LNCAP (cell line): Measurements from ENCODE around the gene LYPD6B.

Source experiments
- TF ChIP-seq, protein P1 (sequence below): fragments of 450-650 bp; IDR thresholded peaks from 2 replicates; pipeline ENCODE4 v1.5.1; 2017; ENCODE audit warnings: mild to moderate bottlenecking

The LYPD6B gene

DNA sequence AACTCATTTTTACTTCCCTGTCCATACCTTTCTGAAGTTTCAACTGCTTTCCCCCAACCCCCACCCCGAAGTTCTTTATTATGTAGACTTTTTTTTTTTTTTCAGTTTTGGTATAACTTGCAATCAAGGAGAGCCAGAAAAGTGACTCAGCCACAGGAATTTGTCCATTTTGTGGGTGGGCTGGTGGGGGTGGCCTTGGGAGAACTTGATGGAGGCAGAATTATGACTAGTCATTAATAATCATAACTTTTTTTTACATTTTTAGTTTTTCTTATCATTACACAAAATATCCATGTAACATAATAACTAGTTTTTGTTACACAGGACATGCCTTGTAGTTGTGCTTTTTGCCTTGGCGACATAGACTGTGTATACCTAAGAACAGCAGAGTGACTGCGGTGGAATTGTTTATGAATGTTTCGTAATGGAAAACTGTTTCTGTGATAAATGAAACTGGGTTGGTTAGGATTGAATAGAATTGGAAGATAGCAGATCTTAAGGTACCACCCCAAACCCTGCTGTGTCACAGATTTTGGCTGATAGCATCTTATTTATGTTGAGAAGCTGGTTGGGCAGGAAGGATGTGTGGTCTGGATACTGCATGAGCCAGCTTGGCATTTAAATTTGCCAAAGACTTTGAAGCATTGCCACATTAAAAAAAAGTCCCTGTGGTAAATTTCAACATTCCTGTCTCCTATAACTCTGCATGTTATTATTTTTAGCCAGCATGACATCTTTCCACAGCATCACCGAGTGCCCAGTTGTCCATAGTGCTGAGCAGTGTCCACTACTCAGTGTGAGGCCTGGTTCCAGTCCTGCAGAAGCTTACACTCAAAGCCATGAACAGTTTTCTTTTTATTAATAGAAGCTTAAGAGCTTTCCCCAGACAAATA is 30.7 kb downstream of the LYPD6B start:
- TF ChIP-seq, protein P1, sequence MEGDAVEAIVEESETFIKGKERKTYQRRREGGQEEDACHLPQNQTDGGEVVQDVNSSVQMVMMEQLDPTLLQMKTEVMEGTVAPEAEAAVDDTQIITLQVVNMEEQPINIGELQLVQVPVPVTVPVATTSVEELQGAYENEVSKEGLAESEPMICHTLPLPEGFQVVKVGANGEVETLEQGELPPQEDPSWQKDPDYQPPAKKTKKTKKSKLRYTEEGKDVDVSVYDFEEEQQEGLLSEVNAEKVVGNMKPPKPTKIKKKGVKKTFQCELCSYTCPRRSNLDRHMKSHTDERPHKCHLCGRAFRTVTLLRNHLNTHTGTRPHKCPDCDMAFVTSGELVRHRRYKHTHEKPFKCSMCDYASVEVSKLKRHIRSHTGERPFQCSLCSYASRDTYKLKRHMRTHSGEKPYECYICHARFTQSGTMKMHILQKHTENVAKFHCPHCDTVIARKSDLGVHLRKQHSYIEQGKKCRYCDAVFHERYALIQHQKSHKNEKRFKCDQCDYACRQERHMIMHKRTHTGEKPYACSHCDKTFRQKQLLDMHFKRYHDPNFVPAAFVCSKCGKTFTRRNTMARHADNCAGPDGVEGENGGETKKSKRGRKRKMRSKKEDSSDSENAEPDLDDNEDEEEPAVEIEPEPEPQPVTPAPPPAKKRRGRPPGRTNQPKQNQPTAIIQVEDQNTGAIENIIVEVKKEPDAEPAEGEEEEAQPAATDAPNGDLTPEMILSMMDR: no peak

DNA sequence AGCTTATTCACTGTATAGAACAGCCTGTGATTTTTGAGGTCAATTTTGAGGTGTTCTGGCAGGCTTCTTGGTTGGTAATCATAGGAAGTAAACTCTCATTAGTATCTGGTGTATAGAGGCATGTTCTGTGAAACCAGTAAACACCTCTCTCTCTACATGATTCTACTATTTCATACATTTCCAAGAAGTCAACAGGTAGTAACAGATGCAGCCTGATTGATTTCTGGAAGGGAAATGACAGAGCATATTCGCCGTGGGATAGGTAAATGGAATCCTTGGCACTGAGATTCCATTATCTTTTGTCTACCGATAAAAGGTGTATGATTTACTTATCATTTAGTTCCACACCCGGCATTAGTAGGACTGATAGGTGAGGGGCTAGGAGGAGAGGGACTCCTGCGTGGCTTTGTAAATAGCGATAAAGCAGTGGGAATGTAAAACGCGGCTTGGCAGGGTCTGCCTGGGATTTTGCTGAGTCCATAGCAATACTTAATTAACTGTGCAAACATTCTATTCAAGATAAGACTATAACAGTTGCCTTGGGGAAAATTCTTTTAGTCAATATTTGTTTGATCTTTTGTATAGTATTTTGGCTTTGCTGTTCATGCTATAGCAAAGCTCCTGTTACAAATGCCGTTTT is 32.3 kb downstream of the LYPD6B start:
- TF ChIP-seq, protein P1: no peak

DNA sequence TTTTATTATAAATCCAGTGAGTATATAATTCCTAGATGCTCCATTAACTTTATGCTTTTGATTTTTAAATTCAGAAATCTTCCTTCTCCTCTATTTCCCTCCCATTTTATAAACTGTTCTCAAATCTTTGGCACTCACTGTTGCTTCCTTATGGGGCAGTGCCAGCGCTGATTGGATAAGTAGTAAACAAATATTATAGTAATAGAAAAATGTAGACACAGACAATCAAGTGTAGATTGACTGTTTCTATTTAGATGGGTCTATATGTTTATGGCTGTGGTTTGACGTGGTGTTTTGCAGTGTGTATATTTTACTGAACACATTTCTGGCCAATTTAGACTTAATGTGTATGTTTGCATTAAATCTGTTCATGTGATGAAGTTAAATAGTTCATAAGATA is 36.6 kb downstream of the LYPD6B start:
- TF ChIP-seq, protein P1: no peak

DNA sequence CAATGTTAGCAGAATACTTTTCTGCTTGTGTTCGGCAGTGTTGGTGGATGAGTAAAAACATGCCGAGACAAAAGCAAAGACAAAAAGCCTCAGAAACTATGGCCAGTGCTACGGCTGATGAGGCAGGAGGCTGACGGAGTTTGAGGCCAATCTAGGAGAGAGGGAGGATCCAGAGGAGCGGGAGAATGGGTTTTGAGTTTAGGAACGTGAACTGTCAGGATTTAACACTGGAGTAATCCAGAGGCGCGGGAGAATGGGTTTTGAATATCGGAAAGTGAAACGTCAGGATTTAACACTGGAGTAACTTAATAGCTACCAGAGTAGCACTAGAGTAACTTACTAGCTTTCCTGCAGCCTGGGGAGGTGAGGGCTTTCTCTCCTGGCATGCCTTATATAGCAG is 37.4 kb downstream of the LYPD6B start:
- TF ChIP-seq, protein P1: no peak

DNA sequence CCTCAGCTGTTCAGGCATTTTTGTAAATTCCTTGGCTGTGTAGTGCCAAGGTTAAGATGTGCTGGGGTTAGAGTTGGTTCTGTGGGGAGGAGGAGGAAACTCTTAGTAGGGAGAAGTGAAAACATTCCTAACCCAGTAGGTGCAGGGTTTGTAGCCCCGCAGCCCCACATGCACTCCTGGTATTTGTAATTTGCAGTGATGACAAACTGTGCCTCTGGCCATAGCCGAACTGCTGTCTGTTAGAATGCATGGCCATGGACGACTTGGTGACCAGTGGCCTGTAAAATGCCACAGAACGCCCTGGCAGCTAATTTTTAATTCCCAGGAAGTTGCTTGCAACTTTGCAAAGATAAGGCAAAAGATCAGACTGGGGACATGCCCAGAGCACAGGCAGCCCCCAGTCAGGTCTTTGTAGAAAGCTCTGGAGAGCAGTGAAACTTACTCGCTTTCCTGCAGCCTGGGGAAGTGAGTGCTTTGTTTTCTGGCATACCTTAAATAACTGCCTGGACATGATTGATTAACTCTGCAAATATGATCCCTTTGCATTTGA is 38.4 kb downstream of the LYPD6B start:
- TF ChIP-seq, protein P1: no peak

DNA sequence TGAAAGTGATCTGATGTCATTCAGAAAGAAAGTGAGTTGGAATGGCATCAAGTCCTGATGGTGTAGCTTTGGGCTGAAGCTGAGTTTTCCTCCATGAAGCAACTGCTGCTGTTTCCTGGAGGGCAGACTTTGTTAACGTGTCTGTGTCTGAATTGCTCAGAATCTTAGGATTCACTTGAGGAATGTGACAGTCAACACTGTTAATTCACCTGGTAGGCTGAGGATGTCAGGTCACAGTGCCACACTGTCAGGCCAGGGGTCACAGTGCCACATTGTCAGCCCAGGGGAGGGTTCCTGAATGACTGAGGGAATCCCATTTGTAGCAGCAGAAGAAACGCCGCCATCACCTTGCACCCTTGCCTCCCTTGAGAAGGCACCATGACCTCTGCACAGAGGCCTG is 39.4 kb downstream of the LYPD6B start:
- TF ChIP-seq, protein P1: no peak

DNA sequence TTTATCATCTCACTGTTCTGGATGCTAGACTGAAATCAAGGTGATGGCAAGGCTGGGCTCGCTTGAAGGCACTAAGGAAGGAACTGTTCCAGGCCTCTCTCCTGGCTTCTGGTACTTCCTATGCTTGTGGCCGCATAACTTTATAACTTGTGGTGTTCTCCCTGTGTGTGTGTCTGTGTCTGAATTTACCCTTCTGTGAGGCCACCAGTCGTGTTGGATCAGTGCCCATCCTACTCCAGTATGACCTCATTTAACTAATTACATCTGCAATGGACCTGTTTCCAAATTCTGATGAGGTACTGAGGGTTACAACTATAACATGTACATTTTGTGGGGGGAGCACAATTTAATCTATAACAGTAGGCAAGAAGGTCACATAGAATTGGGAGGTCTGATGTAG is 41.6 kb downstream of the LYPD6B start:
- TF ChIP-seq, protein P1: no peak
